Measurements from ENCODE around the gene TSPAN31. TPM values are rescaled to one million over a fixed set of nuclear protein-coding genes. Genes with fewer than 3 reads are reported as not detected.
"Not testable (repeated sequence)": the region's sequence is repeated elsewhere in the genome, so short reads cannot be mapped to it uniquely, and the experiment has no call there.

Gene TSPAN31
- total RNA-seq, 3 donors from 2014 or later: 55.5 to 107 (median 73.1) TPM

DNA sequence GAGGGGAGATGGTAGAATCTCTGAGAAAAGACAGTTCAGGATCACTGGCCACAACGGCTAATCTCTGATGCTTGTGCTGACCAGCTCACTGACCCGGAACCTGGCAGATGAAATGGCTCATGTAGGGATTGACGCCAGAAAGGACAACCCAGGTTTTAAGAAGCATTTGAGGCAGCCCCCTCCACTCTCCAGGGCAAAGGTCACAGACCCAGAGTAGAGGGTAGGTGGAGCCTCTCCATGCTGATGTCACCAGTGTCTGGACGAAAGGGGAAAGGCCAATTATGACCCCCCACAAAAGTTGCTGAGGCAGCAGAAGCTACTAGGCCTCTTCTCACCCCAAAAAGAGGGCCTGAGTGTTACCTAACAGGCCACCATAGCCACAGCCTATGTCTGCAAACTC is 25.9 kb downstream of the TSPAN31 start:
- no peak for TF ChIP-seq POLR2A (IDR thresholded peaks at IDR 0.05)
- H3K27me3 ChIP-seq: peaks cover 0 to 4% of the 10 kb centered on the region in 2 donors
- H3K4me3 ChIP-seq: no peak overlapping the region
- no peaks in the 10 kb centered on the region for H3K9me3 ChIP-seq
- peaks cover 4 to 8% of the 10 kb centered on the region in 2 donors for H3K4me1 ChIP-seq
- H3K36me3 ChIP-seq: no peaks in the 10 kb centered on the region
- H3K27ac ChIP-seq: peak overlapping the region in 1 of 2 donors; percentile 94
- DNase-seq (ENCODE audit: low spot score in 2 of 2): no peak
- intact Hi-C loops (cut with DNase I; ENCODE audit: low total_unique reads): no loop called here

DNA sequence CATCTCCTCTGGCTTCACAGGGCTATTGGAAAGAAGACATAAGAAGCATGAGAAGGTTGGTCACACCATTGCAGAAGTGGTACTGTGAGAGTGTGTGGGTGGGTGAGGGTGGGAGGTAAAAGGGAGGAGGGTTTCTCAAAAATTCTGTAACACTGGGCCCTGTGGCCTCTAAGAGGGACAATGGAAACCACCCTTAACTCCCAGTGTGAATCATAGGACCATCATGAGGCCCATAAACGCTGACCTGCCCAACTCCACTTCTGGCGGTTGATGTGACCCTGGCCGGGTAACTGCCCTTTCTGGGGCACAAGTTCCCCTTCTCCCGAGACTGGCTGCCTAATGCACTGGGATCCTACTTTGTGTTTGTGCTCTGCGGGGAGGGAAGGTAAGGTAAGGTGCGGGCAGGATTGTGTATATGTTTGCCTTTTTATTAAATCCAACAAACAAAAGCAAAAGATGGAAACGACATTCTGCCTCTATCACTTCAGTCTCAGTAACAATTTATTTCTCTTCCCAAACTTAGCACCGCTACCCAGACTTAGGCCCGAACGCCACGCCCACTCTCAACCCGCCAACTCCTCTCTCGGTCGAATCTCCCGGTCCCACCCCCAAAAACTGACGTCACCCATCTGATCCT is 26.5 kb downstream of the TSPAN31 start:
- peak; percentile 81 to 83 for DNase-seq (ENCODE audit: low spot score in 2 of 2)
- Histone ChIP-seq H3K9me3 (no peaks in the 10 kb centered on the region), H3K27ac (peak overlapping the region; percentile 94 to 96), H3K36me3 (no peaks in the 10 kb centered on the region), H3K27me3 (no peaks in the 10 kb centered on the region), H3K4me3 (peak overlapping the region; percentile 71 to 88 (median 85)), H3K4me1 (peaks cover 4 to 5% of the 10 kb centered on the region in 2 donors)
- intact Hi-C loops (cut with DNase I; ENCODE audit: low total_unique reads): no loop called here
- TF ChIP-seq POLR2AphosphoS5 (IDR thresholded peaks at IDR 0.05) (no peak), POLR2A (IDR thresholded peaks at IDR 0.05) (no peak)
- TF ChIP-seq, protein P1, sequence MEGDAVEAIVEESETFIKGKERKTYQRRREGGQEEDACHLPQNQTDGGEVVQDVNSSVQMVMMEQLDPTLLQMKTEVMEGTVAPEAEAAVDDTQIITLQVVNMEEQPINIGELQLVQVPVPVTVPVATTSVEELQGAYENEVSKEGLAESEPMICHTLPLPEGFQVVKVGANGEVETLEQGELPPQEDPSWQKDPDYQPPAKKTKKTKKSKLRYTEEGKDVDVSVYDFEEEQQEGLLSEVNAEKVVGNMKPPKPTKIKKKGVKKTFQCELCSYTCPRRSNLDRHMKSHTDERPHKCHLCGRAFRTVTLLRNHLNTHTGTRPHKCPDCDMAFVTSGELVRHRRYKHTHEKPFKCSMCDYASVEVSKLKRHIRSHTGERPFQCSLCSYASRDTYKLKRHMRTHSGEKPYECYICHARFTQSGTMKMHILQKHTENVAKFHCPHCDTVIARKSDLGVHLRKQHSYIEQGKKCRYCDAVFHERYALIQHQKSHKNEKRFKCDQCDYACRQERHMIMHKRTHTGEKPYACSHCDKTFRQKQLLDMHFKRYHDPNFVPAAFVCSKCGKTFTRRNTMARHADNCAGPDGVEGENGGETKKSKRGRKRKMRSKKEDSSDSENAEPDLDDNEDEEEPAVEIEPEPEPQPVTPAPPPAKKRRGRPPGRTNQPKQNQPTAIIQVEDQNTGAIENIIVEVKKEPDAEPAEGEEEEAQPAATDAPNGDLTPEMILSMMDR (IDR thresholded peaks at IDR 0.05): no peak

DNA sequence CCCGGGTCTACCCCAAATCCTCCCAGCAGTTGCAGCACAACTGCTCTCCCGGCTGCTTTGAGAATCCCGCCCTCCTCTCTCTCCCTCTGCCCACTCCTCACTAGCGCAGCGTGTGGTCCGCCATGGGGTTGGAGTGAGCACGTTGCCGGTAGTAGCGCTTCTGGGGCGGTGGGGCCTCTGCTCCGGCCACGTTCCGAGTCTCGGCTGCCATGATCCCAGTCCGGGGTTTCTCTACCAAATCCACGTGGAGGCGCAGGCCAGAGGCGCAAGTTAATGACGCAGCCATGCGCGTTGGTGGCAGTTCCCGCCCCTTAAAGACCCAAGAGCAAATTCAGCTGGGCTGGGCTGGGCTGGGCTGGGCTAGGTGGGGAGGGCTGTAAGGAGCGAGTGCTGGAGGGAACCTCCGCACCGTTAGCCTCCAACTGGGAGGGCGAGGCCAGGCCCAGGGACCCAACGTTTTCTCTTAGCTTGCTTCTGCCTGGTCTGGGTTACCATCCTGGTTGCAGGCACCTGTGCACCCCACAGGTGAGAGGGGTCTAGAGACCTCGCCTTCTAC is 27.1 kb downstream of the TSPAN31 start, which contains the start of gene METTL1:
METTL1 (minus strand) TSS at position 233 of the 556 bp plus-strand sequence; CDS start at position 211, 22 bp downstream.
- TF ChIP-seq, protein P1 (IDR thresholded peaks at IDR 0.05): peak in 1 of 3 donors; percentile 13
- TF ChIP-seq POLR2A (IDR thresholded peaks at IDR 0.05) (no peak), POLR2AphosphoS5 (IDR thresholded peaks at IDR 0.05) (peak; percentile 77 to 91 (median 88))
- Histone ChIP-seq H3K27me3 (no peaks in the 10 kb centered on the region), H3K27ac (peak within 1 kb of the TSS; percentile 94 to 96), H3K9me3 (no peaks in the 10 kb centered on the region), H3K36me3 (no peaks in the 10 kb centered on the region), H3K4me1 (peaks cover 0 to 4% of the 10 kb centered on the region in 2 donors), H3K4me3 (peak within 1 kb of the TSS; percentile 71 to 88 (median 85))
- intact Hi-C loops (cut with DNase I; ENCODE audit: low total_unique reads): no loop called here
- DNase-seq (ENCODE audit: low spot score in 2 of 2): peak; percentile 93 to 94

DNA sequence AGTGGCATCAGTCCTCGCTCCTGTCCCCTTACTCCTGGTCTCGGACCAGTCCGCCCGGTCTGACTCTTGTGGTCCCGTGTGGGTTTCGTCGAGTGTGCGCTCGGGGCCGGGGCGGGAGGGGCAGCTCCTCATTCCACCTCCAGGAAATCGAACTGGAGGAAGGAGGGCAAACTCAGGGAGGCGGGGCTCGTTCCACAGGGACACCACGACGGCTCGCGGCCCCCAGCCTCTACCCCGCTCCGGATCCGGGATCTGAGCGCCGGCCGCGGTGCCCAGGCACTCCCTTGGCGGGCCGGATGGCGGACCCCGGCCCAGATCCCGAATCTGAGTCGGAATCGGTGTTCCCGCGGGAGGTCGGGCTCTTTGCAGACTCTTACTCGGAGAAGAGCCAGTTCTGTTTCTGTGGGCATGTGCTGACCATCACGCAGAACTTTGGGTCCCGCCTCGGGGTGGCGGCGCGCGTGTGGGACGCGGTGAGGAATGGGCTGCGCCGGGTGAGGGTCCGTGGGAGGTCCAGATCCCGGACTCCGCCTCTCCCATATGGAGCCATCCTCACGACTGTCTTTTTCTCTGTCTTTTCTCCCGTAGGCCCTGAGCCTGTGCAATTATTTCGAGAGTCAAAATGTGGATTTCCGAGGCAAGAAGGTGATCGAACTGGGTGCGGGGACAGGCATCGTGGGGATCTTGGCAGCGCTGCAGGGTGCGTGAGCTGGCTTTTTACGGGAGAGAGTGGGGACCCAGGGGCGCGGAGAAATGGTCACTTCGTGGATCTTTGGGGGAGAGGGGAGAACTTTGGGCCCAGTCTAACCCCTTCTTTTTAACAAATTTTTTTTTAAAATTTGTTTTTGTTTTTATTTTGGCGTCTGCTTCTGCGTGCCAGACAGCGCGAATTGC is 27.8 kb downstream of the TSPAN31 start, which contains the start of gene EEF1AKMT3:
EEF1AKMT3 (plus strand) TSS at position 186 of the 894 bp plus-strand sequence; CDS start at position 297, 111 bp downstream.
- Histone ChIP-seq H3K9me3 (no peaks in the 10 kb centered on the region), H3K27me3 (no peaks in the 10 kb centered on the region), H3K4me1 (peaks cover 0 to 4% of the 10 kb centered on the region in 2 donors), H3K4me3 (peak within 1 kb of the TSS; percentile 71 to 88 (median 85)), H3K27ac (peak within 1 kb of the TSS; percentile 94 to 96), H3K36me3 (no peaks in the 10 kb centered on the region)
- TF ChIP-seq, protein P1 (IDR thresholded peaks at IDR 0.05): peak in 2 of 3 donors; percentile 6 to 13
- TF ChIP-seq POLR2A (IDR thresholded peaks at IDR 0.05) (no peak), POLR2AphosphoS5 (IDR thresholded peaks at IDR 0.05) (no peak)
- intact Hi-C loops (cut with DNase I; ENCODE audit: low total_unique reads): no loop called here
- peak; percentile 62 to 71 for DNase-seq (ENCODE audit: low spot score in 2 of 2)

DNA sequence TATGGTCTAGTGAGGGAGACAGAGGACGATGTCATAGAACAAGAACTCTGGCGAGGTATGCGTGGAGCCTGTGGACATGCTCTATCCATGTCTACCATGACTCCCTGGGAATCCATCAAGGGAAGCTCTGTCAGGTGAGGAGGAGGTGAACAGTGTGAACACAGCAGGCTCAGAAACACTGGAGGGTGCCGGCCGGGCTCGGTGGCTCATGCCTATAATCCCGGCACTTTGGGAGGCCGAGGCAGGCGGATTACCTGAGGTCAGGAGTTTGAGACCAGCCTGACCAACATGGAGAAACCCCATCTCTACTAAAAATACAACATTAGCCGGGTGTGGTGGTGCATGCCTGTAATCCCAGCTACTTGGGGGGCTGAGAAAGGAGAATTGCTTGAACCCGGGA is 29.8 kb downstream of the TSPAN31 start:
- H3K9me3 ChIP-seq; H3K27me3 ChIP-seq; DNase-seq (ENCODE audit: low spot score in 2 of 2); intact Hi-C loops (cut with DNase I; ENCODE audit: low total_unique reads); H3K4me3 ChIP-seq; H3K4me1 ChIP-seq; H3K27ac ChIP-seq; H3K36me3 ChIP-seq: not testable (repeated sequence)
